GM12875 (cell line): Measurements from ENCODE around the gene RNF187.

Experiments
- H3K4me3 ChIP-seq: one replicate; pipeline ENCODE4 v1.5.1; 2011; ENCODE audit warnings: low read depth, low read length, control low read depth
- TF ChIP-seq, protein P1 (sequence below): IDR thresholded peaks from 2 replicates; pipeline ENCODE4 v1.5.1; 2011; ENCODE audit warnings: low read depth, mild to moderate bottlenecking, control low read depth, inconsistent platforms, low read length, moderate library complexity, borderline replicate concordance; ENCODE audit not compliant: insufficient read depth

Gene RNF187

GRCh38 chr1:228475812-228476211, 11.4 kb upstream of the RNF187 start:
- TF ChIP-seq, protein P1, sequence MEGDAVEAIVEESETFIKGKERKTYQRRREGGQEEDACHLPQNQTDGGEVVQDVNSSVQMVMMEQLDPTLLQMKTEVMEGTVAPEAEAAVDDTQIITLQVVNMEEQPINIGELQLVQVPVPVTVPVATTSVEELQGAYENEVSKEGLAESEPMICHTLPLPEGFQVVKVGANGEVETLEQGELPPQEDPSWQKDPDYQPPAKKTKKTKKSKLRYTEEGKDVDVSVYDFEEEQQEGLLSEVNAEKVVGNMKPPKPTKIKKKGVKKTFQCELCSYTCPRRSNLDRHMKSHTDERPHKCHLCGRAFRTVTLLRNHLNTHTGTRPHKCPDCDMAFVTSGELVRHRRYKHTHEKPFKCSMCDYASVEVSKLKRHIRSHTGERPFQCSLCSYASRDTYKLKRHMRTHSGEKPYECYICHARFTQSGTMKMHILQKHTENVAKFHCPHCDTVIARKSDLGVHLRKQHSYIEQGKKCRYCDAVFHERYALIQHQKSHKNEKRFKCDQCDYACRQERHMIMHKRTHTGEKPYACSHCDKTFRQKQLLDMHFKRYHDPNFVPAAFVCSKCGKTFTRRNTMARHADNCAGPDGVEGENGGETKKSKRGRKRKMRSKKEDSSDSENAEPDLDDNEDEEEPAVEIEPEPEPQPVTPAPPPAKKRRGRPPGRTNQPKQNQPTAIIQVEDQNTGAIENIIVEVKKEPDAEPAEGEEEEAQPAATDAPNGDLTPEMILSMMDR, result no peak
- no peak overlapping the region for H3K4me3 ChIP-seq

GRCh38 chr1:228477263-228477662, 9.9 kb upstream of the RNF187 start:
- H3K4me3 ChIP-seq, result no peak overlapping the region
- TF ChIP-seq, protein P1, result no peak

- H3K4me3 ChIP-seq, result no peak overlapping the region
- TF ChIP-seq, protein P1, result no peak
Measured at GRCh38 chr1:228478326-228478725, 8.9 kb upstream of the RNF187 start.

DNA sequence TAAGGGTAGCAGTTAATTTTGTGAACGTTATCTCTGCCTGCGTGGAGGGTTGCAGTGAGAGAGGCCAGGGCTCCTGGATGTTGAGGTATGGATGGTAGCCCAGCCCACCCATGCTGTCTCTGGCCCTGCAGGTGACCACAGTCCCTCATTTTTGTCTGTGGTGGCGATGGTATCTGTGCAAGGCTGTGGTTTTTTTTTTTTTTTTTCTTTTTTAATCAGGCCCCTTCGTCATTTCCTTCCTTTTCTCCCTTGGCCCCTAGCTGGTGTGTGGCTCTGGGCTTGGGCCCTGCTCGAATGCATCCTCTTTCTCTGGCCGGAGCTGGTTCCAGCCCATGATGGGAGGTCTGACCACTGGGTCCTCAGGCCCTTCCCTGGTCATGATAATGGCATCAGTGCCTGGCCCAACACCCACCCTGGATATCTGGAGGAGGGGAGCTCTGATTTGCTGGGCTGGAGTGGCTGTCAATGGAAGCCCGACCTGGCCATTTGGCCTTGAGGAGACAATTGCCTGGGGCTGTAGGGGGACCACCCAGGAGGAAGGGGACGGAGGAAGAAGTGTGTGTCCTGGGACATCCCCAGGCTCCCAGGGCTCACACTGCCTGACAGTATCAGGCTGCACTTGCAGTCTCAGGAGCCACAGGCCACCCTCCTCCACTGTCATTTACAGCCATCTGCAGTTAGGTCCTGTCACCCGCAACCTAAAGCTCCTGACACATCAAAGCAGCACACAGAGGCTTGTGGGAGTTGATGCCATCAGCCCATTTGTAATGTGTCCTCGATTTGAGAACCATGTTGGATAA, 8.1 kb upstream of the RNF187 start:
- H3K4me3 ChIP-seq, result no peak overlapping the region

GRCh38 chr1:228483789-228484188, 3.4 kb upstream of the RNF187 start:
- no peak overlapping the region for H3K4me3 ChIP-seq
- TF ChIP-seq, protein P1, result no peak

More for the DNA sequence above, 8.1 kb upstream of the RNF187 start:
- TF ChIP-seq, protein P1, result no peak

- peak overlapping the region; percentile 99 for H3K4me3 ChIP-seq
- TF ChIP-seq, protein P1, result no peak
Measured at GRCh38 chr1:228486596-228487335, 416 bp upstream of the RNF187 start.
